Natural killer cell (primary cell): ENCODE data around the gene HOXA7. TPM values are rescaled to one million over a fixed set of nuclear protein-coding genes. Genes with fewer than 3 reads are reported as not detected.

Experiments
- ATAC-seq, 3 donors: fragments of 150-1000 bp in 2 of 3; fragments of 200-7000 bp in 1 of 3; cut with Tn5 transposase; 1 replicate in 1 of 3; 2 replicates in 2 of 3; pipeline ENCODE4 v1.10.0; 2021; ENCODE audit warnings: mild to moderate bottlenecking in 2 of 3, moderate library complexity in 2 of 3
- DNase-seq, 2 donors: peaks; one replicate each; pipeline versions ENCODE4 v3.0.0 to v3.0.0-alpha.2; 2013 to 2021; ENCODE audit warnings: mixed read lengths in 1 of 2
- H3K27ac ChIP-seq: one replicate; pipeline ENCODE4 v1.5.1; 2013; ENCODE audit warnings: mild to moderate bottlenecking, low read length
- H3K27me3 ChIP-seq: one replicate; pipeline ENCODE4 v1.6.1; 2013; ENCODE audit warnings: low read length; ENCODE audit not compliant: control insufficient read depth, insufficient read depth
- H3K36me3 ChIP-seq: one replicate; pipeline ENCODE4 v1.6.1; 2013; ENCODE audit warnings: low read length; ENCODE audit not compliant: control insufficient read depth, insufficient read depth
- H3K4me1 ChIP-seq: one replicate; pipeline ENCODE4 v1.6.1; 2013; ENCODE audit warnings: low read length; ENCODE audit not compliant: control insufficient read depth, insufficient read depth
- H3K4me3 ChIP-seq: one replicate; pipeline ENCODE4 v1.5.1; 2013; ENCODE audit warnings: low read length
- H3K9me3 ChIP-seq: one replicate; pipeline ENCODE4 v1.6.1; 2013; ENCODE audit warnings: low read length; ENCODE audit not compliant: control insufficient read depth, insufficient read depth
- H3K27ac Mint-ChIP-seq, 2 donors: one replicate each; pipeline ENCODE4 v1.8.0; 2022; ENCODE audit warnings: mild to moderate bottlenecking in 2 of 2, mixed read lengths in 2 of 2, moderate library complexity in 1 of 2
- H3K27me3 Mint-ChIP-seq, 2 donors: one replicate each; pipeline ENCODE4 v1.8.0; 2022; ENCODE audit warnings: low read depth in 2 of 2, mixed read lengths in 2 of 2
- H3K36me3 Mint-ChIP-seq: one replicate; pipeline ENCODE4 v1.8.0; 2022; ENCODE audit warnings: mixed read lengths
- H3K4me1 Mint-ChIP-seq, 2 donors: one replicate each; pipeline ENCODE4 v1.8.0; 2022; ENCODE audit warnings: mixed read lengths in 2 of 2
- H3K4me3 Mint-ChIP-seq: one replicate; pipeline ENCODE4 v1.8.0; 2022; ENCODE audit warnings: mild to moderate bottlenecking, moderate library complexity, mixed read lengths
- H3K9me3 Mint-ChIP-seq, 2 donors: one replicate each; pipeline ENCODE4 v1.8.0; 2022; ENCODE audit warnings: mixed read lengths in 2 of 2
- CTCF ChIP-seq: fragments of 200-600 bp; IDR thresholded peaks from one replicate; pipeline ENCODE4 v1.8.0; 2022; ENCODE audit warnings: antibody characterized with exemption
- WGBS: methylation state at CpG from one replicate; pipeline ENCODE4 v1.1.7; 2013; ENCODE audit warnings: missing lambda C conversion rate; ENCODE audit not compliant: insufficient coverage; 5-methylcytosine and 5-hydroxymethylcytosine counted together
- intact Hi-C: fragments of 100-400 bp; cut with micrococcal nuclease; formaldehyde crosslinking; loops from one replicate; pipeline ENCODE4 v1.14.2; 2022
- total RNA-seq, 4 donors: library from RNA; stranded (reverse); fragments of 120-200 nt in 1 of 4; gene quantifications; one replicate each; pipeline versions ENCODE4 v1.2.3 to v1.2.4, GENCODE V29; 2013 to 2022

The HOXA7 gene
- total RNA-seq, 3 donors from 2014 or later (not counting 1 experiment from before 2014, with no cell fraction given) = not detected

DNA sequence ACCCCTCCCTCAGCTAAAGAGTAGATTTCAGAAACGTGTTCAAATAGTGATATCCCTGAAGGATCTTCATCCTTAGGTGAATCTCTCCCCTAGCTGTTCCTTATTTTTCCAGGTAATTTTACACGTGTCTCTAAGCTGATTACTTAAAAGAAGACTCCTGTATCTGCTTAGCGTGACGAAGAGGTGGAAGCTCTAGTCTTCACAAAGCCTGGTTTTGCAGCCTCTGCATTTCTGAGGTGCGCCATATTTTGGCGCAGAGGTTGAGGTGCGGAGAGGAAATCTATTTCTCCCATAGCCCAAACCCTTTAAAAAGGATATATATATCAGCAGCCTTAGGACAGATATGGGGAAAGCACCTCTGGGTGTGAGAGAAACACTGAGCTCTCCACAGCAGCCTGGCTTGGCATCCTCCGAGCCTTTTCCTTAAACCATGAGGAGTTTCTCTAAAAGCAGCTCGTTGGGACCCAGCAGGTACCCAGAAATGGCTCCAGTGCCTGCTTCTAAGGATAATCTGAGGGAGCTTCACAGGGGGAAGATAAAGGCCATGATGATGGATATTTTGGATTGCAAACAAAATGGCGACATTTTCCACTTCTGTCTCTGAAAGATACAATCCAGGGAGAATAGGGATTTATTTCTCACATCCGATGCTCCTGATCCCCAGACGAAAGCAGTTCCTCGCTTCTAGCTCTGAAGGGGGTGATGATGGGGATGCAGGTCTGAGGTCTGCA lies 51.0 kb downstream of the HOXA7 start:
- WGBS = 91% methylated on average over 11 of the region's 13 CpGs
- peaks cover 41 to 50% of the 10 kb centered on the region in 2 donors for H3K27me3 Mint-ChIP-seq

GRCh38 chr7:27104341-27105058 lies 52.0 kb downstream of the HOXA7 start:
- Mint-ChIP-seq H3K27ac (no peak overlapping the region), H3K27me3 (peaks cover 41 to 60% of the 10 kb centered on the region in 2 donors), H3K4me3 (no peak overlapping the region), H3K4me1 (peaks cover 20 to 25% of the 10 kb centered on the region in 2 donors), H3K36me3 (peaks cover 28% of the 10 kb centered on the region), H3K9me3 (no peaks in the 10 kb centered on the region)
- ATAC-seq (no peak), DNase-seq (no peak)
- H3K27me3 ChIP-seq = peaks cover 25% of the 10 kb centered on the region
- no peak overlapping the region for H3K4me3 ChIP-seq
- intact Hi-C loops = no loop called here
- H3K9me3 ChIP-seq = no peaks in the 10 kb centered on the region
- TF ChIP-seq CTCF = no peak
- peaks cover 12% of the 10 kb centered on the region for H3K4me1 ChIP-seq
- no peak overlapping the region for H3K27ac ChIP-seq
- 91% methylated on average over 12 of the region's 13 CpGs for WGBS
- no peaks in the 10 kb centered on the region for H3K36me3 ChIP-seq

More for the DNA sequence above, 51.0 kb downstream of the HOXA7 start:
- H3K4me1 ChIP-seq = peaks cover 12% of the 10 kb centered on the region
- H3K4me3 ChIP-seq = no peak overlapping the region
- no peaks in the 10 kb centered on the region for H3K36me3 ChIP-seq
- peaks cover 19% of the 10 kb centered on the region for H3K36me3 Mint-ChIP-seq
- intact Hi-C loops = no loop called here
- no peaks in the 10 kb centered on the region for H3K9me3 Mint-ChIP-seq
- no peak for TF ChIP-seq CTCF
- ATAC-seq = no peak
- no peak overlapping the region for H3K27ac Mint-ChIP-seq
- peaks cover 17 to 21% of the 10 kb centered on the region in 2 donors for H3K4me1 Mint-ChIP-seq
- H3K4me3 Mint-ChIP-seq = no peak overlapping the region
- no peaks in the 10 kb centered on the region for H3K9me3 ChIP-seq
- H3K27me3 ChIP-seq = peaks cover 25% of the 10 kb centered on the region
- no peak overlapping the region for H3K27ac ChIP-seq
- DNase-seq = no peak

Other genes with a start within 250 kb of the HOXA7 start
- gene HOXA1, start 60.7 kb downstream of the HOXA7 start, total RNA-seq = 1 to 10 TPM in 2 of 3 donors, under 1 TPM in 1; 0.64 to 1.3 (median 1.1) TPM
- gene HOXA2, start 54.0 kb downstream of the HOXA7 start, total RNA-seq = not detected
- gene HOXA4, start 25.9 kb downstream of the HOXA7 start, total RNA-seq = 1 to 10 TPM in 1 of 3 donors, under 1 TPM in 2; 0.52 to 2.1 (median 0.63) TPM
- 10 to 100 TPM in 1 of 3 donors, under 1 TPM in 2; 0.29 to 13.0 (median 0.52) TPM for gene HOXA5, start 13.0 kb downstream of the HOXA7 start, total RNA-seq
- under 1 TPM; 0.28 to 0.65 (median 0.43) TPM for gene HOXA6, start 8.9 kb downstream of the HOXA7 start, total RNA-seq
- under 1 TPM; 0.32 to 0.78 (median 0.35) TPM for gene HOXA3, start 4.1 kb downstream of the HOXA7 start, total RNA-seq
- 1 to 10 TPM in 1 of 3 donors, under 1 TPM in 2; 0.39 to 4.6 (median 0.42) TPM for gene HOXA9, start 8.9 kb upstream of the HOXA7 start, total RNA-seq
- gene HOXA10, start 17.6 kb upstream of the HOXA7 start, total RNA-seq = 1 to 10 TPM in 2 of 3 donors, under 1 TPM in 1; 0.82 to 3.3 (median 2.2) TPM
- not detected for gene HOXA11, start 28.6 kb upstream of the HOXA7 start, total RNA-seq
- gene HOXA13, start 43.4 kb upstream of the HOXA7 start, total RNA-seq = not detected
- not detected for gene EVX1, start 86.1 kb upstream of the HOXA7 start, total RNA-seq